Measurements from ENCODE around the gene KLK3.

DNA sequence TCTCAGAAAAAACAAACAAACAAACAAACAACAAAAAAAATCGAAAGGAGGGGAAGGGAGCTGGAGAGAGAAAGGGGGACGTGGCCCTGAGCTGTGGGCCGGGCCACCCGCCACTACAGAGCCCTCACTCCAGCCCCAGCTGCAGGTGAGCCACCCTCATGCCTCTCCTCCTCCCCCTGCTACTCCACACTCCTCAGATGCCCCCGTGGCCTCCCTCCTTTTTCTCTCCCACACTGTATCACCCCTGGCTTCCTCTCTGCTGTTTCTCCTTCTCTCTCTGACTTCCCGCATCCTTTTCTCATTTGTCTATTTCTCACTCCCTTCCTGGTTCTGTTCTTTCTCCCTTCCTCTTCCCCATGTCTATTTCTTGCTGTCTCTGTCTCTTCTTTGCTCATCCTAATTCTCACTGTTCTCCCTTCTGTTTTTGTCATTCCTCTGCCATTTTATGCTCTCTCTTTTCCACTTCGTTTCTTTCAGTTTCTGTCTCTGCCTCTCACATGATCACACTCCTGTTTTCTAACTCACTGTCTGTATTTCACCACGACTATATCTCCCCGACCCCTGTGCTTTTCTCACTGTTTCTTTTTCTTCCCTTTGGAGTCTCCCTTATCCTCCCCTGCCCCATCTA lies 21.2 kb downstream of the KLK3 start:
- TF ChIP-seq, protein P1, sequence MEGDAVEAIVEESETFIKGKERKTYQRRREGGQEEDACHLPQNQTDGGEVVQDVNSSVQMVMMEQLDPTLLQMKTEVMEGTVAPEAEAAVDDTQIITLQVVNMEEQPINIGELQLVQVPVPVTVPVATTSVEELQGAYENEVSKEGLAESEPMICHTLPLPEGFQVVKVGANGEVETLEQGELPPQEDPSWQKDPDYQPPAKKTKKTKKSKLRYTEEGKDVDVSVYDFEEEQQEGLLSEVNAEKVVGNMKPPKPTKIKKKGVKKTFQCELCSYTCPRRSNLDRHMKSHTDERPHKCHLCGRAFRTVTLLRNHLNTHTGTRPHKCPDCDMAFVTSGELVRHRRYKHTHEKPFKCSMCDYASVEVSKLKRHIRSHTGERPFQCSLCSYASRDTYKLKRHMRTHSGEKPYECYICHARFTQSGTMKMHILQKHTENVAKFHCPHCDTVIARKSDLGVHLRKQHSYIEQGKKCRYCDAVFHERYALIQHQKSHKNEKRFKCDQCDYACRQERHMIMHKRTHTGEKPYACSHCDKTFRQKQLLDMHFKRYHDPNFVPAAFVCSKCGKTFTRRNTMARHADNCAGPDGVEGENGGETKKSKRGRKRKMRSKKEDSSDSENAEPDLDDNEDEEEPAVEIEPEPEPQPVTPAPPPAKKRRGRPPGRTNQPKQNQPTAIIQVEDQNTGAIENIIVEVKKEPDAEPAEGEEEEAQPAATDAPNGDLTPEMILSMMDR (IDR thresholded peaks at IDR 0.05): no peak
- no peak for TF ChIP-seq KDM5A (IDR thresholded peaks at IDR 0.05)
- TF ChIP-seq POLR2A (IDR thresholded peaks at IDR 0.05; ENCODE audit: low read length): no peak
- no peak for TF ChIP-seq HDAC2 (IDR thresholded peaks at IDR 0.05)
- no peak for TF ChIP-seq MAFK (IDR thresholded peaks at IDR 0.05; ENCODE audit: partially characterized antibody)
- TF ChIP-seq JUNB (IDR thresholded peaks at IDR 0.05): no peak
- TF ChIP-seq MAZ (IDR thresholded peaks at IDR 0.05; ENCODE audit: borderline replicate concordance, low read depth, low read length): no peak
- TF ChIP-seq ZFP36 (IDR thresholded peaks at IDR 0.05; ENCODE audit: borderline replicate concordance, partially characterized antibody): no peak

All from A549 (cell line).